Measurements from ENCODE around the gene MS4A6E.
"Not testable (repeated sequence)": the region's sequence is repeated elsewhere in the genome, so short reads cannot be mapped to it uniquely, and the experiment has no call there.

MS4A6E gene, protein sequence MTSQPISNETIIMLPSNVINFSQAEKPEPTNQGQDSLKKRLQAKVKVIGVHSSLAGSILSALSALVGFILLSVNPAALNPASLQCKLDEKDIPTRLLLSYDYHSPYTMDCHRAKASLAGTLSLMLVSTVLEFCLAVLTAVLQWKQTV

DNA sequence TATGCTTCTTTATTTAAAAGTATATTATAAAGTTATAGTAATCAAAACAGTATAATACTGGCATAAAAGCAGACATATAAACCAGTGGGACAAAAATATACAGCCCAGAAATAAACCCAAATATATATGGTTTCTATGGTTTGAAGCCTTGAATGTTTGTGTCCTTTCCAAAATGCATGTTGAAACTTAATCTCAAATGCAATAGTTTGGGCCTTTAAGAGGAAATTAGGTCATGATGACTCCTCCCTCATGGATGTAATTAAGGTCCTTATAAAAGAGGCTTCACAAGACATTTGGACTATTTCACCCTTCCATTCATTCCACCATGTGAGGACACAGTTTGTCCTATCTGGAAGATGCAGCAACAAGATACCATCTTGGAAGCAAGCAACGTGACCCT lies at the start of gene MS4A6E:
Gene MS4A6E, plus strand, starts transcription at position 301 of the 400 bp plus-strand sequence. CDS start 7,641 bp downstream, outside the sequence.
- no peak for DNase-seq

DNA sequence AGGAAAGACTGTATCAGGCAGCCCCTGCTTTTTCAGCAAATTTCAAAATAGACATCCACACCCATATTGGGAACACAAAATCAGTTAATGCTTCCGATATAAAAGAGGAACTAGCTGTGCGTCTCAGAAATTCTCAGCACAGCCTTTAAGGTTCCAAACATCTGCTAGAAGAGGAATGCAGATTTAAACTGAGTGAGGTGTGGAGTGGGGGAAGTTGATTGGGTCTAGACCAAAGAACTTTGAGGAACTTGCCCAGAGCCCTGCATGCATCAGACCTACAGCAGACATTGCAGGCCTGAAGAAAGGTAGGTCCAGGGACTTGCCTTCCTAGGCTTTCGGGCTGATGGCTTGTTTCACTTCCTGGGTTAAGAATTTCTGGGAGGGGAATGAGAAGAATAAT lies 46.6 kb upstream of the MS4A6E start, which contains the start of gene MS4A4A:
Gene MS4A4A, plus strand, starts transcription at position 255 of the 400 bp plus-strand sequence. Its CDS starts 10 bp downstream, at position 265.
- DNase-seq = no peak

DNA sequence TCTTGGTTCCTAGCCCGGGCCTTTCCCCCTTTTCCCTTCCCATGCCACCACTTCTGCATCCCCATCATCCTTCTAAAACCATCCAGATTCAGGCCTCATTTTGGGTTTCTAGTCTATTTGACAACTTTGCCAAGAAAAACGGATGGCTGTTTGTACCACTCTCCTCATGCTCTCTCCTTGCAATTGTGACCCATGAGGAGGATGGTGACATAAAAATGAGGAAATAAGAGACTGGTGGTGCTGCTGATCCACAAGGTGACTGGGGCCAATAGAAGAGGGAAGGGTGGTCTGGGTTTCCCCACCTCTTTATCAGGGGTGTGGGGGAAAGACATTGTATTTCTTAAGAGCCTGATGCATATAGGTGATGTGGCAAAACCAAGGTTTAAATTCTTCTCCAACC lies 45.6 kb upstream of the MS4A6E start:
- DNase-seq = no peak

DNA sequence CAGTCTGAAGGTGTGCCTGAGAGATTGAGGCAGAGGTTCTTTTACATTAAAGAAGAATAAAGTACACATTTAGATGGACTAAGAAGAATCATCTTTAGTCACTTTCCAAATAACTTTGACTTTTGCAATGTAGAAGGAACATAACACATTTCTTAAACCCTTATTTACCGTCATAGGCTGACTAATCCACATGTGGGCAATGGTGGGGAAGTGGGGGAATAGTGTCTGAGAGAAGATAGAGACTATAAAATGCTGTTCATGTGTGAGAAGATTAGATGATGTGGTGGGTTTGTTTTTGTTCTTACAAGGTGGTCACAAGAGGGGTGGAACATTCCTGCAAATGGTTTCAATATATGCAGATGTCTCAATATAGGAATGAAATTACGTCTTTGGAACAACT lies 44.8 kb upstream of the MS4A6E start:
- DNase-seq = no peak

DNA sequence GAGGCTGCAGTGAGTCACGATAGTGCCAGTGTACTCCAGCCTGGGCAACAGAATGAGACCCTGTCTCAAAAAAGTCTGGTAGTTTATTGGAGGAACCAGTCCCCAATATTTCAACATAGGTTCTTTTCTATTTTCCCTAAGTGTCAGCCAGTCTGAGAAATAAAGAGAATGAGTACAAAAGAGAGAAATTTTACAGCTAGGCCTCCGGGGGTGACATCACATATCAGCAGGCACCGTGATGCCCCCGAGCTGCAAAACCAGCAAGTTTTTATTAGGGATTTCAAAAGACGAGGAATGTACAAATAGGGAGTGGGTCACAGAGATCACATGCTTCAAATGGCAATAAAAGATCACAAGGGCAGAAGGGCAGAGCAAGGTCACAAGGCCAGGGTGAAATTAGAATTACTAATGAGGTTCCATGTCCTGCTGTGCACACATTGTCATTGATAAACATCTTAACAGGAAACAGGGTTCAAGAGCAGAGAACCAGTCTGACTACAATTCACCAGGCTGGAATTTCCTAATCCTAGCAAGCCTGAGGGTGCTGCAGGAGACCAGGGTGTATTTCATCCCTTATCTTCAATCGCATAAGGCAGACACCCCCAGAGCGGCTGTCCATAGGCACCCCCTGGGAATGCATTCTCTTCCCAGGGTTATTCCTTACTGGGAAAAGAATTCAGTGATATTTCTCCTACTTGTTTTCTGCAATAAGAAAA lies 41.5 kb upstream of the MS4A6E start:
- not testable (repeated sequence) for DNase-seq

DNA sequence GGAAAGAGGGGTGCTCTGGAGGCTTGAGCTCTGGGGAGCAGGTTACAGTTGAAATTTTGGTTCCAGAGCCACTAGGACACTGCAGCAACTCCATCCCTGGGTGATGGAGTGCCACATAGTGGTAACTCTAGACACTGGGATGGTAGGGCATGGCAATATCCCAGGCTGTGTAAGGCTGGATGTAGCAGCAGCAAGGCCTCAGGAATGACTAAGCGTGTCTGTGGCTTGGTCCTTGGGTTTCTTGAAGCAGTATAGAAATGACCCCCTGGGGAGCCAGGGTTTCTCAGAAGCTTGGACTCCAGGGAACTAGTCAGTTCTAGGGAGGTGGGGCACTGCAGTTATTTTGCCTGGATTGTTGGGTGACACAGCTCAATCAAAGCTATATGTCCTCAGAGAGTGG lies 38.5 kb upstream of the MS4A6E start:
- no peak for DNase-seq

DNA sequence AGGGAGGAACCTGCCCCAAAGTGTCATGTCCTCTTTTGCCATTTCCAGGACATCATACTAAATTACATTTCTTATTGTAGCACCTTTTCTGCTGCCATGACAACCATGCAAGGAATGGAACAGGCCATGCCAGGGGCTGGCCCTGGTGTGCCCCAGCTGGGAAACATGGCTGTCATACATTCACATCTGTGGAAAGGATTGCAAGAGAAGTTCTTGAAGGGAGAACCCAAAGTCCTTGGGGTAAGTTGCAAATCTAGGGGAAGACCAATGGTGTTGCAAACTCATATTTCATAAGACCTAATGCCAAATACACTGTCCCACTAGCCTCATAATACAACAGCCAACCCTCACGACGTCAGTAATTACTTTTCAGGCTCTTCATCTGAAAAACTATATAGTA lies 34.9 kb upstream of the MS4A6E start:
- no peak for DNase-seq

DNA sequence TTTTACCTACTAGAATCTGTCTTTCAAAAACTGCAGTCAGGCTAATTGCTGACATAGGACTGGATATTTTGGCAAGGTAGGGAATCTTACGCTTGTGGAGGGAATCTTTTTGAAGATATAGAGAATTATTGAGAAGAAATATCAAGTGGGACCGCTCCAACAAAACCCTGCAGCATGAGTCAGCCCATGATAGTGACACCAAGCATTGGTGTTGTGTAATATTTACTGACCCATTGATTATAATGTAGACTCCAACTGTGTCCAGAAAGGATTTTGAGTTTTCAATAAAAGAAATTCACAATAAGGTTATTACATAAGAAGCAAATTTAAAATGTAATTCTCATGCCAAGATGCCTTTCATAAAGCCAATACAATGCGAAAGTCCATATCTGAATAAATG lies 25.9 kb upstream of the MS4A6E start:
- no peak for DNase-seq

DNA sequence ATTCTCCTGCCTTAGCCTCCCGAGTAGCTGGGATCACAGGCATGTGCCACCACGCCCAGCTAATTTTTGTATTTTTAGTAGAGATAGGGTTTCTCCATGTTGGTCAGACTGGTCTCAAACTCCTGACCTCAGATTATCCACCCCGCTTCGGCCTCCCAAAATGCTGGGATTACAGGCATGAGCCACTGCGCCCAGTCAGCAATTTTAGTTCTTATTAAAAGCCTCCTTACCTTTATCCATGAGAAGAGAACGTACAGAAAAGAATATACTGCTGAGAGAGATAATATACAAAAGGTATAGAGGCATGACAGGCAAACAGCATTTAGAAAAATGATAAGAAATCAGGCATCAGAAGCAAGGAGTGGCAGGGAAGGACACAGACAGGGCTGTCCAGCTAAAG lies 25.2 kb upstream of the MS4A6E start:
- not testable (repeated sequence) for DNase-seq

DNA sequence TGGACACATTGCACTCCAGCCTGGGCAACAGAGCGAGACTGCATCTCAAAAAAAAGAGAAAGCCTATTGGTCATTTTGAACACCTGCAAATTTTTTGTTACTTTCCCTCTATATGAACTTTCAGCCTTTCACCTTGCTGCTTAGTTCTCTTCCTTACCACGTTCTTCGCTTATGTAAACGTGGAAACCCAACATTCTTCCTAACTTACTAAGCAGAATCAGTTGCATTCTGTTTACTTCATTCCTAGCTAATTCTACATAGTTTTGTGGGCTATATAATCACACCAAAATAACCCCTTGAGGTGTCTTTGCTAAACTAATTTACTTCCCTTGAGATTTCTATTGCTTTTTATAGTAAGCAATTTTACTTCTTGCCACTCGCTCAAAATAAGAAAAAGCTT lies 23.4 kb upstream of the MS4A6E start:
- no peak for DNase-seq

DNA sequence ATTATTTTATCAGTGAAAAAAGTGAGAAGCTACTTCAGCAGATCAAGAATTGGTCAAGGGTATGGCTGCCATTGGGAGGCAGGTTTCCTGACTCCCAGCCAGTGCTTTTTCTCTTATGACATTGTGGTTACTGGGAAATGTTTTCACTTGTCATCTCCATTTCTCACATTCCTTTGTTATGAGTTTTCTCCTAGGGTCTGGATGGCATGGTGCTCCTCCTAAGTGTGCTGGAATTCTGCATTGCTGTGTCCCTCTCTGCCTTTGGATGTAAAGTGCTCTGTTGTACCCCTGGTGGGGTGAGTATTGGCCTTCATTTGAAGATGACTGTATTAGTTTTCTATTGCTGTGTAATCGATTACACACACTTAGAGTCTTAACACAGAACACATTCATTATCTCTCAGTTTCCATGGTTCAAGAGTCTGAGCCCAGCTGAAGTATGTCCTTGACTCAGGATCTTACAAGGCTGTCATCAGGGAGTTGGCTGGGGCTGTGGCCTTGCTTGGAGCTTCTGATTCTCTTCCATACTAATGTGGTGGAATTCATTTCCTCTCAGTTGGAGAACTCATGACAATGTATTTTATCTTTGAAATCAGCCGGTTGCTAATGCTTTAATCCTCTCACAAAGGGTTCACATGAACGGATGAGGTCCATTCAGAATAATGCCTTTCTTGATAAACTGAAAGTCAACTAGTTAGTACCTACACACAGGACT lies 21.0 kb upstream of the MS4A6E start:
- no peak for DNase-seq

DNA sequence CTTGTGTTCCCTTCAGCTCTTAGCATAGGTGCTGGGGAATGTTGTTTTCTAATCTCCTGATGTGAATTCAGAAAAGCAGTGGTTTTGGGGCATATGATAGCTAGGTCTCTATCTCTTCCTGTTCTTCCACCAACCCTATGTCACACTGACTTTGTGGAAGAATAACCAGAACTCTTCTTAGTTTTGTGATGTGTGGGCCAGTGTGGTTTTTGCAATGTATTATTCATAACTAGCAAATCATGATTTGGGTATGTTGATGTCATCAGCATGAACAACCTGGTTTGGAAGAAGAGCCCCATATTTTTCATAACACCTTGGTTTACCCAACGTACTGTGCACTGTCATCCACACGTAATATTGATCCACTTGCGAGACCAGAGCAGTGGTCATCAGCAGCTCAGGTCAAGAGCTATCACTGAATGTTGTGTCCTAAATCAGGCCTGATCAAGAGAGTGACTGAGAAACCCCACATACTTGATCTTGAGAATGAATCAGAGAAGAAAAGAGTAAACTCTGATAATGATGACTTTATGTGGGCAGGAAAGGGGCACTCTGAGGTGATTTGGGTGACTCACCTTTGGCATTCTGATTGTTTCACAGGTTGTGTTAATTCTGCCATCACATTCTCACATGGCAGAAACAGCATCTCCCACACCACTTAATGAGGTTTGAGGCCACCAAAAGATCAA lies 19.4 kb upstream of the MS4A6E start:
- no peak for DNase-seq

DNA sequence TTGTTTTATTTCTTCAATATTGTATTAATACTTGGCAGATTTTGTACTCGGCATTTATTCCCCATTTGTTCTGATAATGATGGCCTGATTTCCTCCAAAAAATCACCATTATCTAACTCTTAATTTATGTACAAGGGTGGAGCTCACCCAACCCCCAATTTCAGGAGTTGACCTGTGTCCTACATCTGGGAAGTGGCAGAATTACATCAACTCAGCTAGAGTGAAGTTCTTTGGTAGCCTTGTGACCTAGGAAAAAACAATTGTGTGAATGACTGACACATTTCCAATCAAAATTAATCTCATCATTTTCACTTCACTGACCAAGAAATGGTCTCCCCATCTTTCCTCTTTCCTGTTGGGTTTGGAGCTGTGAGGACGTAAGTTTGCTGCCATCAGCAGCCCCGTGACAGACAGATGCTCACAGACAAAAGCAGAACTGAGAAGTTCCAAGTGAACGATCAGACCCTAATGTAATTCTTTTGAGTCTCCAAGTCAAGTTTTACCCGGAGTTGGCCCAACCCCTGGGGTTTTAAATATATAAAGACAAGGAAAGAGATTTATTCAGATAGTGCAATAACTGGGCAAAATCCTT lies 16.6 kb upstream of the MS4A6E start:
- no peak for DNase-seq

DNA sequence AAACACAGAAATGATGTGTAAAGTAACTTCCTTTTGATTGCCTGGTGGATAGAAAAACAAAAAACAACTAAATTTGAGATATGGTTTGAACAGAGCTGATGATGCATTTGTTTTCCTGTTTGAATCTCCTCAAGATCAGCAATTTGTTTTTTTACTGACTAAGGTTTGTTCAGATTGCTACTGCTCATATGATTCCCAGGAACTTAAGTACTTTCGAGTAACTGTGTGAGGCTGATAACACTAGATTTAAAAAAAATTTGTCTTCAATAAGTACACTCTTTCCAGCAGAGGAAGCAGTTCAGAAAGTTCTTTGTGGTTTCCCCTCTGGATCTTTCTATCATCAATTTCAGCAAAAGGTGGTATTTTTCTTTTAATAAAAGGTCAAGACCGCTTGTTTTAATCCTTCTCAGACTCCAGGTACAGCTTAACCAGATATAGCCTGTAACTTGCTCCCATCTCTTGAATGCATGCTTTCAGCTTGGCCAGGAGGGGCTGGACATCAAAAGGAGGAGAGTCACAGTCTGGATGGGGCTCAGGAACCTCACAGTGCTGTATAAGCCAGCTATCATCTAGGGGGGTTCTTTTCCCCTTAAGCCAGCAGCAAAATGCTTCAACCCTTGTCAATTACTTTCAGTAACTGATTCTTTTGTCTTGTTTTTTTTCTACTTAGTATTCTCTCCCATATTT lies 12.3 kb upstream of the MS4A6E start:
- DNase-seq = no peak

DNA sequence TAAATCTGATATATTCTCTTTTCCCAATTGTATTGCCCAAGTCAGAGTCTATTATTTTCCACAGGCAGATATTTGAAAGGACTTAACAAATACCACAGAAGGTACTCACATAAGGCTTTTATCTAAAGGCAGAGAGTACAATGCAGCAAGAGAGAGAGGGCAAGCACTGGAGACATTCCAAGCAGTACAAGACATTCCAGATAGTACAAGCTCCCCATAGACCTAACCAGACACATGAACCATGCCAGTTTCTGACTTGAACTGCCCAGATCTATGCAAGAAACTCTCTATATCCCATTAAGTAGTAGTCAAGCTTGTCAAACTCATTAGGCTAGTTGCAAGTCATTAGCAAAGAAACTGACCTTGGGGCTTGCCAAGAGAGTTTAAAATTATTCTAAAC lies 11.2 kb upstream of the MS4A6E start:
- no peak for DNase-seq

DNA sequence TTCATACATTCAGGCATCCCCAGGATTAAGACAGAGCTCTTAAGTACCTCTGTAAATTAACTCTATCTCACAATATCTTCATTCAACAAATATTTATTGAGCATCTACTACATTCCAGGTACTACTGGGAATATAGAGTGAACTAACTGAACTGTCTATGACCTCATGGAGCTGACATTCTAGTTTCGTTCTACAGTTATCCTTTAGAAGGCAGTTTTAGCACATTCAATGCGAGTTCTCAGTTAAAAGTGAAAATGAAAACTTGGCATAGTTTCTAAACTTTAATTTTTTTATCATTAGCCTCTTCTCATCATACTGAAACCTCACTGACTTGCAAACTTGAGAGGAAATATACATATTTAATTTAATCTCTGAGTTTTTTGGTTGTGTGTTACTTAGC lies 10.7 kb upstream of the MS4A6E start:
- no peak for DNase-seq

DNA sequence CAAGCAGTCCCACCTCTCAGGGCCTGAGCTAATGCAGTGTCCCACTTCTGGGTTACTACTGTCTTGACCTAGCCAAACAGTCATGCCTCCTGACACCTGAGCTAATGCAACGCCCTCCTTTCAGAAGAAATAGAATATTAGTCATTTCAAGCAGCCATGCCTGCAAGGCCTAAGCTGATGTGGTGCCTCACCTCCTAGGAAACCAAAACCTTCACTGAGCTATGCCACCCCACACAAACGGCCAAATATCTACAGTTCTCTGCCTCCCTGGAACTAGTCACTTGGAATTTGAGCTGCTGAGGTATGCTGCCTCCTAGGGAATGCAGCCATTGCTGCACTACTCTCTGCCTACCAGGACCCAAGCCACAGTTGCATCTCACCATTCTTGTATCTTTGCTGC lies 8.3 kb upstream of the MS4A6E start:
- DNase-seq = no peak

DNA sequence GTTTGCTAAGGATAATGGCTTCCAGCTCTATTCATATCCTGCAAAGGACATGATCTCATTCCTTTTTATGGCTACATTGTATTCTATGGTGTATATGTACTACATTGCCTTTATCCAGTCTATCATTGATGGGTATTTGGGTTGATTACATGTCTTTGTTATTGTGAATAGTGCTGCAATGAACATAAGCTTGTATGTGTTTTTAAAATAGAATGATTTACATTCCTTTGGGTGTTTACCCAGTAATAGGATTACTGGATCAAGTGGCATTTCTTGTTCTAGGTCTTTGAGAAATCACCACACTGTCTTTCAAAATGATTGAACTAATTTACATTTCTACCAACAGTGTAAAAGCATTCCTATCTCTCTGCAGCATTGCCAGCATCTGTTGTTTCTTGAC lies 6.0 kb upstream of the MS4A6E start:
- DNase-seq = no peak

DNA sequence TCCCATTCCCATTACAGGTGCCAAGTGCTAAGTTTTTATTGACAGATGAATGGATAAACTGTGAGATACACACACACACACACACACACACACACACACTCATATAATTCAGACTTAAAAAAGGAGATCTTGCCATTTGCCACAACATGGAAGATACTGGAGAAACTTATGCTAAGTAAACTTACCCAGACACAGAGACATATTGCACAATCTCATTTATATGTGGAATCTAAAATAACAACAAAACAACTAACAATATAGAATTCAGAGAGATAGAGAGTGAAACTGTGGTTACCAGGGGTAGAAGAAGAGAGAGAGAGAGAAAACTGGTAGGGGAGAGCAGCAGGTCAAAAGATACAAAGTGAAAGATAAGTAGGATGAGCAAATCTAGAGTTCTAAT lies 1.4 kb downstream of the MS4A6E start:
- DNase-seq = no peak

DNA sequence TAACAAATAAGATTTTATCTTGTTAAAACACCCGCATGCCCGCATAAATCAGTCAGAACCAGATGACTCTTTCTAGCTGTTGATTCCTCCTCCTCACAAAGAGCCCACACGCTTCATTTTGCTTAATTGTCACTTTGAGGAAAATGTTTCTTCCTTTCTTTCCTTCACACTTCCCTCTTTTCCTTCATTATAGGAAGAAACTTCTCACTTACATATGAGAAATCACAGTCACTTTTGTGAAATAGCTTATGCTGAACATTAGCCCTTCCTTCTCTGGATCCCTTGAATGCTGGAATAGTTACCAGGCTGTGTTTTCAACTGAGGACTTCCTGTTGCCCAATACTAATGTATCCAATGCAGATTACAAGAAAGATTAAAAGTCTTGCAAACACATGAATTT lies 5.8 kb downstream of the MS4A6E start:
- no peak for DNase-seq

DNA sequence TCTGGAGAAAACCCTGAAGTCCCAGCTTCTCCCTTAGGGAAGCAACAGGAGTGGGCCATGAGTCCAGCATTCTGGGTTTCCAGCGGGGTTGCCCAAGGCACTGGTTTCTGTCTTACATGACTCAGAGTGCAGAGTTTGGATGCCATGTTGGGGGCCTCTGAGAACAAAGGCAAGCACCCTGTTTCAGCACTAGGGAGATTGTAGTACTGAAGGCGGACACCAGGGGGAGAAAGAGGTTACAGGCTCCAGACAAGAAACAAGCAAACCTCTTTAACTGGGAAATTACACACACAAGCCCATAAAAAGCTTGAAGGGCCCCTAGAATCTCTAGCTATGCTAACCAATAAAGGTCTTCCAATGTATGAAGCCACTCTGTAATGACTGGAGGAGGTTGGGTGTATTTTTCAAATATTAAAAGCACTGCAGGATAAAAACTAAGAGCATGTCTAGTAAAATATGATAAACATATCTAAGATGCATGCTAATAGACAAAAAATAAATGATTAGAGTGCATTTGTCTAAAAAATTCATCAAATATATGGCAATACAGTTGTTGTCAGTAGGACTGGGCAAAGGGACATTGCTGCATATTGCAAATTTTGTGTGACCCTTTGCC lies 7.1 kb downstream of the MS4A6E start:
- peak; percentile 55 for DNase-seq

DNA sequence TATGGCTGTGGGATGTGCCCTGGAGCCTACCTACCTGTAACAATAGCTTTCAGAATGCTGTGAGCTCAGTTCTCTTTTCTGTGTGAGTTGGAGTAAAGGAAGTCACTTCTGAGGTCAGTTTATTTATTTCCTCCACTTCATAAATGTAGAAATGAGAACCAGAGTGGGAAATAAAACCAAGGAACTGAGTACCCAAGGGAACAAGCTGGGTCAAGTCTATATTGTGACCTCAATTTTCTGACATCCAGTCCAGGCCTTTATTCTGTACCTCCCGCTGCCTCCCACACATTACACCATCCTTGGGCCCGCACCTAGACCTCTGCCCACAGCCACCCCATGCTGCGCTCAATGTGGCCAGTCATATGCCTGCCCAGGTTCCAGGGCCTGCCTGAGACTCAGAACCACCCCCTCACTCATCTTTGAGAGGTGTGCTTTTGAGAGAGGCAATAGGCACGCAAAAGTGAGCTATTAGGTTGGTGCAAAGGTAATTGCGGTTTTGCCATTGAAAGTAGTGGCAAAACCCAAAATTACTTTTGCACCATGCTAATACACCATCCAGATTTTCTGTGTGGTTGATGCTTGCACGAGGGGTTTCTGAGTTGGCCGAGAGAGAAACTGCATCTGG lies 9.8 kb downstream of the MS4A6E start:
- no peak for DNase-seq
